Thyroid gland (tissue), 4 donors: ENCODE results near the gene GAS2L1.

Experiments used
- CTCF ChIP-seq, 6 experiments: fragments of 200-600 bp in 3 of 6; fragments of 450-650 bp in 3 of 6; sonication (generic) in 3 of 6; IDR thresholded peaks; one replicate each; pipeline ENCODE4 v1.5.1; 2016 to 2019; ENCODE audit warnings: antibody characterized with exemption in 6 of 6, mild to moderate bottlenecking in 2 of 6, inconsistent platforms in 1 of 6, moderate library complexity in 1 of 6
- POLR2A ChIP-seq, 2 donors: fragments of 450-650 bp; IDR thresholded peaks; one replicate each; pipeline ENCODE4 v1.6.1; 2017; ENCODE audit warnings: antibody characterized with exemption in 2 of 2, mild to moderate bottlenecking in 2 of 2, moderate library complexity in 1 of 2

GRCh38 chr22:29307596-29308147 lies 1.2 kb downstream of the GAS2L1 start:
- TF ChIP-seq POLR2A (IDR thresholded peaks at IDR 0.05) (no peak), CTCF (IDR thresholded peaks at IDR 0.05) (no peak)
